NT2/D1 (cell line): ENCODE measurements around the gene GPR150.

Source experiments
- SUZ12 ChIP-seq: IDR thresholded peaks from 2 replicates; pipeline ENCODE4 v1.6.1; 2011; ENCODE audit not compliant: insufficient read length, insufficient read depth; ENCODE audit errors: extremely low read depth
- YY1 ChIP-seq: IDR thresholded peaks from 2 replicates; pipeline ENCODE4 v1.6.1; 2011; ENCODE audit not compliant: insufficient read length, insufficient read depth

DNA sequence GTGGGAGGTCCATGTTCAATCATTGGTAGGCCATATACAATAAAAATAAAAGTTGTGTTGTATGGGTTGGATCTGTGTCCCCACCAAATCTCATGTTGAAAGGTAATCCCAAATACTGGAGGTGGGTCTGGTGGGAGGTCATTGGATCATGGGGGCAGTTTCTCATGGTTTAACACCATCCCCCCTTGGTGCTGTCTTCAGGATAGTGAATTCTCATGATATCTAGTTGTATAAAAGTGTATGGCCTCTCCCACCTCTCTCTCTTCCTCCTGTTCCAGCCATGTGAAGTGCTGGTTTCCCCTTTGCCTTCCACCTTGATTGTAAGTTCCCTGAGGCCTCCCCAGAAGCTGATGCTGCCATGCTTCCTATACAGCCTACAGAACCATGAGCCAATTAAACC is 47.8 kb downstream of the GPR150 start:
- TF ChIP-seq SUZ12 (no peak), YY1 (no peak)
